GM12878 (cell line): ENCODE measurements around the gene MRTFA. TPM values are rescaled to one million over a fixed set of nuclear protein-coding genes. Genes with fewer than 3 reads are reported as not detected.

Source experiments
- ATAC-seq: fragments of 200-7000 bp; cut with Tn5 transposase; 3 replicates; pipeline ENCODE4 v1.9.1; 2020; ENCODE audit warnings: mild to moderate bottlenecking, moderate library complexity
- BruUV-seq: library from RNA; stranded (reverse); fragments of 400-500 nt; replicated peaks from 2 replicates; lab custom pipeline; 2021; lab: Mats Ljungman, UMichigan
- CTCF ChIA-PET: fragments of 300-600 bp; sonication (Branson Sonifier 250); formaldehyde crosslinking; extraction: SDS; loops from one replicate; lab custom pipeline; 2021; ENCODE audit warnings: inconsistent platforms; lab: Yijun Ruan, JAX
- POLR2A ChIA-PET: fragments of 350-600 bp; formaldehyde crosslinking; extraction: SDS; loops from one replicate; lab custom pipeline; 2021; ENCODE audit warnings: inconsistent platforms; lab: Charles Lee
- RAD21 ChIA-PET: fragments of 300-600 bp; sonication (Branson Sonifier 250); formaldehyde crosslinking; loops from one replicate; lab custom pipeline; 2023; ENCODE audit warnings: antibody characterized with exemption; ENCODE audit not compliant: unreplicated experiment; lab: Charles Lee
- SMC1A ChIA-PET: fragments of 300-600 bp; sonication (Branson Sonifier 250); formaldehyde crosslinking; loops from one replicate; lab custom pipeline; 2023; ENCODE audit not compliant: unreplicated experiment, uncharacterized antibody; lab: Charles Lee
- DNase-seq: peaks from one replicate; pipeline ENCODE4 v3.0.0-alpha.2; 2011; ENCODE audit warnings: low read depth, low spot score
- FAIRE-seq: peaks from 3 replicates; lab custom pipeline; 2011; peaks lifted over from hg19 to GRCh38; lab: Jason Lieb, UNC
- H2AFZ ChIP-seq: 2 replicates; pipeline ENCODE4 v1.6.0; 2011; ENCODE audit warnings: low read depth, low read length, control low read depth; ENCODE audit not compliant: control insufficient read depth
- H3K27ac ChIP-seq: 2 replicates; pipeline ENCODE4 v1.5.1; 2011; ENCODE audit warnings: control low read depth; ENCODE audit not compliant: control insufficient read depth, insufficient read depth
- H3K27me3 ChIP-seq, 2 experiments: replicated peaks in 1 of 2; 2 replicates each; pipeline versions ENCODE4 v1.6.0 to v1.6.1; 2011; ENCODE audit warnings: low read length in 1 of 2; ENCODE audit not compliant: control insufficient read depth in 2 of 2, insufficient read depth in 2 of 2
- H3K36me3 ChIP-seq, 2 experiments: 2 replicates each; pipeline ENCODE4 v1.5.1; 2011; ENCODE audit warnings: low read length in 1 of 2; ENCODE audit not compliant: control insufficient read depth in 2 of 2, insufficient read depth in 2 of 2
- H3K4me1 ChIP-seq: 2 replicates; pipeline ENCODE4 v1.6.1; 2011; ENCODE audit warnings: mild to moderate bottlenecking, low read length, moderate library complexity, mixed read lengths; ENCODE audit not compliant: control insufficient read depth, insufficient read depth
- H3K4me2 ChIP-seq: 2 replicates; pipeline ENCODE4 v1.6.0; 2011; ENCODE audit warnings: control low read depth; ENCODE audit not compliant: control insufficient read depth, insufficient read depth
- H3K4me3 ChIP-seq: fragments of 200-600 bp; sonication (generic); 2 replicates; pipeline ENCODE4 v1.5.1; 2016
- H3K79me2 ChIP-seq: 2 replicates; pipeline ENCODE4 v1.6.0; 2011; ENCODE audit warnings: low read length; ENCODE audit not compliant: control insufficient read depth, insufficient read depth
- H3K9ac ChIP-seq: 2 replicates; pipeline ENCODE4 v1.8.0; 2011; ENCODE audit warnings: low read length, control low read depth, mixed read lengths; ENCODE audit not compliant: control insufficient read depth, insufficient read depth
- H3K9me3 ChIP-seq: replicated peaks from 3 replicates; pipeline ENCODE4 v1.5.1; 2011; ENCODE audit warnings: mild to moderate bottlenecking, low read length; ENCODE audit not compliant: control insufficient read depth, insufficient read depth
- H4K20me1 ChIP-seq: 2 replicates; pipeline ENCODE4 v1.6.0; 2011; ENCODE audit not compliant: control insufficient read depth, insufficient read depth
- CEBPZ ChIP-seq: fragments of 150-350 bp; IDR thresholded peaks from 2 replicates; pipeline ENCODE4 v1.6.1; 2016; ENCODE audit warnings: low read depth, low read length
- IKZF1 ChIP-seq: fragments of 450-650 bp; conservative IDR thresholded peaks from 2 replicates; pipeline ENCODE4 v1.6.1; 2017; ENCODE audit warnings: antibody characterized with exemption, mild to moderate bottlenecking
- NR2C1 ChIP-seq: fragments of 450-650 bp; IDR thresholded peaks from 2 replicates; pipeline ENCODE4 v1.6.1; 2017; ENCODE audit warnings: antibody characterized with exemption, mild to moderate bottlenecking, moderate library complexity
- PKNOX1 ChIP-seq: fragments of 450-650 bp; IDR thresholded peaks from 2 replicates; pipeline ENCODE4 v1.6.1; 2016; ENCODE audit warnings: mild to moderate bottlenecking
- PML ChIP-seq: IDR thresholded peaks from 2 replicates; pipeline ENCODE4 v1.6.1; 2012; ENCODE audit warnings: low read length, inconsistent platforms
- REST ChIP-seq: IDR thresholded peaks from 2 replicates; pipeline ENCODE4 v1.6.1; 2012; ENCODE audit warnings: mild to moderate bottlenecking, low read depth, low read length
- SUZ12 ChIP-seq: fragments of 200-600 bp; sonication (generic); IDR thresholded peaks from one replicate; pipeline ENCODE4 v1.6.1; 2018; ENCODE audit warnings: antibody characterized with exemption, mild to moderate bottlenecking; ENCODE audit not compliant: unreplicated experiment
- TAF1 ChIP-seq: IDR thresholded peaks from 2 replicates; pipeline ENCODE4 v1.6.1; 2011; ENCODE audit warnings: mild to moderate bottlenecking, low read depth, low read length, borderline replicate concordance
- TCF7 ChIP-seq: IDR thresholded peaks from 2 replicates; pipeline ENCODE4 v1.6.1; 2014; ENCODE audit warnings: antibody characterized with exemption, borderline replicate concordance
- ZBTB4 ChIP-seq: fragments of 450-650 bp; formaldehyde crosslinking; IDR thresholded peaks from 2 replicates; pipeline ENCODE4 v1.4.0; 2022; ENCODE audit warnings: mild to moderate bottlenecking, moderate library complexity
- WGBS: methylation state at CpG from one replicate; pipeline ENCODE4 v1.1.6; 2016; ENCODE audit warnings: low lambda C conversion rate; ENCODE audit not compliant: insufficient replicate concordance, insufficient coverage; ENCODE audit errors: missing lambda C conversion rate; 5-methylcytosine and 5-hydroxymethylcytosine counted together
- in situ Hi-C: fragments of 300-500 bp; cut with MboI; formaldehyde crosslinking; loops from 9 replicates; pipeline ENCODE4 v1.14.3; 2018; ENCODE audit warnings: mixed read lengths
- intact Hi-C: fragments of 100-400 bp; cut with micrococcal nuclease; formaldehyde crosslinking; loops from one replicate; pipeline ENCODE4 v1.14.2; 2022; ENCODE audit not compliant: unreplicated experiment
- polyA plus RNA-seq, 11 experiments: library from polyadenylated mRNA; depleted of rRNA in 4 of 11; unstranded in 6 of 11; stranded (reverse) in 5 of 11; fragments of >200 nt; fragmentation: Nextera tagmentation in 4 of 11; fragmentation: Illumina TruSeq in 1 of 11; extraction: Ambion mirVana in 4 of 11; extraction: Trizol in 1 of 11; gene quantifications; 1 replicate in 1 of 11; 2 replicates in 10 of 11; pipeline versions ENCODE4 v1.2.1 to v1.2.3, GENCODE V29; 2011 to 2016; ENCODE audit warnings: inconsistent platforms in 2 of 11, missing spikeins in 2 of 11, low read depth in 1 of 11
- total RNA-seq, 4 experiments: library from RNA; depleted of rRNA in 3 of 4; stranded (reverse); fragments of >200 nt in 3 of 4; fragmentation: Illumina TruSeq in 1 of 4; extraction: Trizol in 1 of 4; gene quantifications; 2 replicates each; pipeline versions ENCODE4 v1.2.1 to v1.2.3, GENCODE V29; 2013 to 2021

Gene MRTFA
- total and polyA plus RNA-seq, 10 of the 15 experiments (the other 5 are each of a cell fraction or from before 2014, with no cell fraction given): 2.0 to 63.9 (median 17.9) TPM

GRCh38 chr22:40580631-40581030, 55.9 kb downstream of the MRTFA start (continued):
- no peak for TF ChIP-seq REST
- no peak for TF ChIP-seq NR2C1
- TF ChIP-seq PML: no peak
- TF ChIP-seq TCF7: no peak
- no peak for TF ChIP-seq TAF1

GRCh38 chr22:40578171-40578570, 58.3 kb downstream of the MRTFA start:
- intact Hi-C loops: no loop called here
- Histone ChIP-seq H3K4me1 (peaks cover 16% of the 10 kb centered on the region), H3K9me3 (no peaks in the 10 kb centered on the region; the same call in 1 of the 3 replicates), H3K27me3 (no peaks in the 10 kb centered on the region), H3K4me2 (0 out of 2 replicates have a peak overlapping the region, but pooled peaks have one; percentile 4), H3K36me3 (peaks cover 0 to 2% of the 10 kb centered on the region in 2 experiments; a peak in 1 of 4 replicates), H3K4me3 (no peak overlapping the region), H3K79me2 (peaks cover 26% of the 10 kb centered on the region), H3K9ac (no peak overlapping the region), H4K20me1 (no peaks in the 10 kb centered on the region), H3K27ac (peak overlapping the region; percentile 33; the same call in 1 of the 2 replicates), H2AFZ (no peak overlapping the region)
- in situ Hi-C loops: no loop called here
- no TSS peak for BruUV-seq
- ChIA-PET CTCF (interaction anchor here (0.6 to 0.8 kb wide), 2 partner anchors 54 to 105 kb away, joined by 3 read pairs; no protein-coding TSS in a partner anchor), RAD21 (interaction anchor here (1.2 kb wide), 1 partner anchor 141 kb away, joined by 3 read pairs; no protein-coding TSS in a partner anchor), POLR2A (no interaction called here), SMC1A (interaction anchor here (0.7 to 1.0 kb wide), 2 partner anchors 68 to 69 kb away, joined by 3 read pairs; no protein-coding TSS in a partner anchor)
- no peak for DNase-seq
- peak; percentile 31; the same call in 1 of the 3 replicates for ATAC-seq
- WGBS: 96% methylated on average over 4 of the region's 4 CpGs
- no peak for FAIRE-seq
- TF ChIP-seq CEBPZ: no peak
- no peak for TF ChIP-seq SUZ12
- no peak for TF ChIP-seq ZBTB4 (CRISPR knock-in tag)
- TF ChIP-seq PKNOX1: no peak
- no peak for TF ChIP-seq IKZF1
